ENCODE data around the gene DOK6.

The DOK6 gene

DNA sequence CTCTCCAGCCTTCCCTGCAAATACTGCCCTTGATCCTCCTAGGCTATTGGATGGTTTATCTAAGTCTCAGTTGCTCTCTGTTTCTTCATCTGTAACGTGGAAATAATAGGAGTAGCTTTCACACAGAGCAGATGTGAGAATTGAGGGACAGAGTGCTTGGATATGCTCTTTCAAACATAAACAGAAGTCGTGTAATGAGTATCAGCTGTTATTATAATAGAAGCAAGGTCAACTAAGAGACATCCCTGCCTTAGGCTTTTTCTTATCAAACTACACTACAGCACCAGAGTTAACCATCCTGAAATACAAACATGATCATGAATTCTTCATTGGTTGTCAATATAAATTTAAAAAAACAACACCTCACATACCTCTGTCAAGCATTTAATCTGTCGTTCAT lies 138.2 kb downstream of the DOK6 start:
- no peak for DNase-seq (ENCODE audit: low read depth, low spot score)

DNA sequence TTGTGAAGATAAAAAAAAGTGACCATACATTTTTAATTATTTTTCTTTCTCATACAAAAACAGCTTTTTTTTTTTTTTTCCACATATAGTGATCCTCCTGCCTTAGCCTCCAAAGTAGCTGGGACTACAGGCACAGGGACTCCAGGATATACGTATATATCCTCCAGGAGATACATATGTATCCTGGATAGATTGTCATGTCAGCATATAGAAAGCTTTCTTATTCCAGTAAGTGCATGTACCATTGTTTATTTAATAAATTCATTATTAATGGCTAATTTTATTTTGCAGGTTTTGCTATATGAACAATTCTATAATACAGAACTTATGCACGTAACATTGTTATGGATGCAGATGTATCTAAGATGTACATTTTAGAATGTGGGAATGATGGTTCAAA lies 138.7 kb downstream of the DOK6 start:
- no peak for DNase-seq (ENCODE audit: low read depth, low spot score)

DNA sequence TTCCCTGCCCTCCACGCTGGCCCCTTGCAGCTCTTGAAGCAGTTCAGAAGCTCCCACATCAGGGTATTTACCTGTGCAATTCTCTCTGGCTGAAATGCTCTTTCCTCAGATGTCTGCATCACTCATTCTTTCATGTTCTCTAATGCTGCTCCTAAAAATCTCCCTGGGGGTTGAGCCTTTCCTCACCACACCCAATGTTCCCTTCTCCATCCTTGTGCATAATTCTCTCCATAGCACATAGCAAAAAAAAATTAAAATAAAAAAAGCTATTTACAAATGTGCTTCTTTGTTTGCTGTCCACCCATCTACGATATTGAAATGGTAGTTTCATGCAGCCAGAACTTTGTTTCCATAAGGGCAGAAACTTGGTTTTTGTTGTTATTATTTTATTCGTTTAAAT lies 155.5 kb downstream of the DOK6 start:
- no peak for DNase-seq (ENCODE audit: low read depth, low spot score)

DNA sequence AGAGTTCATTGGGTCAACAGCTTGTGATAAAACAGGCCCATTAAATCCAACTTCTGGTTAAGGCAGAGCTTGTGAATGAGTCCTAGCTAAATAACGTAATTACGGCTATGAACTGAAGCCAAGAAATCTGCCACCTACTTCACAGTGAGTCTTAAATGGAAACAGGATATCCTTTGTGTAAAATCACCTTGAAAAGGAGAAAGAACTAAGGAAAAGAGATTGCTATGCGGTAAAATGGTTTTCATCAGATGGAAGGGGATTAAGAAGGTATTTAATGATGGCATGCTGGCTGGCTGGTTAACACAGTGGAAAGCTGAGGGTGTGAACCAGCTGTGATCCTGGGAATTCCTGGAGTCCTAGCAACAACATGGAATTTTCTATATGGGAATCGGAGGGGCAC lies 156.6 kb downstream of the DOK6 start:
- no peak for DNase-seq (ENCODE audit: low read depth, low spot score)

DNA sequence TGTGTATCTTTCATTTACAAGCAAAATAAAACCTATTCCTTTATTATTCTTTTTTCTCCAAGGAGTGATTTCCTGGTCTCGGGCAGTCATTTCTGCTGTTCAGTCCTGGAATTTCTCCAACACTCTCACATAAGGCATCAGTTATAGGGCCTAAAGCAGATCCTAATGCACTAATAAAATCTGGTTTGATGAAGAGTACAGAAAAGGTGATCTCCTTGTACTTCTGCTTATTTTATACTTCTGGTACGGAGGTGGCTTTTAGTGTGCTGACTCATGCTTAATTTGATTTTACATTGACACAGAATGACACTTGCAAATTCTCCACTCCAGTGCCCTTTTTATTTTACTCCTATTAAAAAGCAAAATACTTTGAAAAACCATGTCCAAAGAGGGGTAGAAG lies 157.4 kb downstream of the DOK6 start:
- DNase-seq (ENCODE audit: low read depth, low spot score), result no peak

DNA sequence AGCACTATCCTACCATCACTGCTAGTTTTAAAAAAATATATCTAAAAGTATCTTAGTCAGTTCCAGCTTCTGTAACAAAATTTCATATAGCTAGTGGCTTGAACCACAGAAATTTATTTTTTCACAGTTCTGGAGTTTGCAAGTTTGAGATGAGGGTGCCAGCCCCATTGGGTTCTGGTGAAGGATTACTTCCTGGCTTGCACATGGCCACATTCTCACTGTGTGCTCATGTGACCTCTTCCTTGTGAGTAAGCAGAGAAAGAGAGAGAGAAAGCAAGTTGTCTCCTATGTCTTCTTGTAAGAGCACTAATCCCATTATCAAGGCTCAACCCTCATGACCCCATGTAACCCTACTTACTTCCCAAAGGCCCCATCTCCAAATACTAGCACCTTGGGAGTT lies 158.9 kb downstream of the DOK6 start:
- DNase-seq (ENCODE audit: low read depth, low spot score), result no peak

DNA sequence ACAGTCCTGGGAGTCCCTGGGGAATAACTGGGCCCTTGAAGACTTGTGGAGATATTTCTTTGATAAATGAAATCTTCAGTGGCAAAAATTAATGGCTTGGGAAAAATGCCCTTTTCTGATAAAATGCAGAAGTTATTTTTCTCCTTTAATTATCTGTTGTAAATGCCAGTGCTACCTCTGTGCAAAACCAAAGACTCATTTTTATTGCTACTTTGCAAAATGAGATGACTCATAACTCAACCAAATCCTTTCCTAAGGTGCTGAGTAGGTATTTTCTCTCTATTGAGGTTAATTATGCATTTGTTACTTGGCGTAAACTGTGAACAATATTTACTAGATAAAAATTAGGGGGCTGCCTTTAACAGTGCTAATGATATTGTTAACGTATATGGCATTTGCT lies 163.9 kb downstream of the DOK6 start:
- no peak for DNase-seq (ENCODE audit: low read depth, low spot score)

DNA sequence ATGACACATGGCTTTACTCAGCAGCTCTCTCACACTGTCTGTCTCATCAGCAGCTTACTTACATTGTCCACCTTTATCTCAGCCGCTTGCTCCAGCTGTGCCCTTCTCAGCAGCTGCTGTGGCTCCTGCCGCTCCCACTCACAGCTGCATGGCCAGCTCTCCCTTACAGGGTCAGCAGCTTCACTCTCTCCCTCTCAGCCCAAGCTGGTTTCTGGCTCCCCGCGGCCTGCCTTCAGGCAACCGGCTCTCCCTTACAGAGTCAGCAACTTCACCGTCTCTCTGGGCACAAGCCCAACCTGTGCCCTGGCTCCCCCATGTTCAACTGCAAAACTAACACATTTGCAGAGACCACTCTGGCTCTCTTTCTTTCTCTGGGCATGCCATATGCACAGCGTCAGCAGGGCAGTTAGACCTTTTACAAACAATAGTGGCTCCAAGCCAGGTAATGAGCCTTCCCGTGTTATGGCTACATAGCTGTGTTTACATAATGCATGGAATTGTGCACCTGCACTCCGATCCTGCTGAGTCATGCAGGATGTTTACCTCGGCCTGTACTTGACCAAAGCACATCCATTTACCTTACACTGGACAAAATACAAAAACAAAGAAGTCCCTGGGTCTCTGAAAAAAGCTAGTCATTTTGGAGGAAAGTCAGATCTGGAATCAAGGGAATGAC lies 167.3 kb downstream of the DOK6 start:
- no peak for DNase-seq (ENCODE audit: low read depth, low spot score)

DNA sequence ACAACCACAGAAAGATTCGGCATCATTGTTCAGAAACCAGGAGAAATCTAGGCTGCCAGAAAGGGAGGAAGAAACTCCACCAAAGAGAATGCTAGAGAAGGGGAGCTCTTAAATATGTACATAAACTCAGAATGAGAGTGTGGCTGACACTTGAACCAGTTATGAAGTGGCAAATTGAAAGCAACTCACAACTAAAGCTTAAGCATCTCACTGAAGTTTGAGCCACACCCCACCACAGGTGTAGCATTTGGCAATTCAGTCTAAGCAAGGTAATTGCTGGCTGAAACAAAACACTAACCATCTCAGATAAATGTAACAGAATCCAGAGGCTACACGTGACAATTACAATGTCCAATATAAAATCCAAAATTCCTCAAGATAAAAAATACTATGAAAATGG lies 168.4 kb downstream of the DOK6 start:
- no peak for DNase-seq (ENCODE audit: low read depth, low spot score)

DNA sequence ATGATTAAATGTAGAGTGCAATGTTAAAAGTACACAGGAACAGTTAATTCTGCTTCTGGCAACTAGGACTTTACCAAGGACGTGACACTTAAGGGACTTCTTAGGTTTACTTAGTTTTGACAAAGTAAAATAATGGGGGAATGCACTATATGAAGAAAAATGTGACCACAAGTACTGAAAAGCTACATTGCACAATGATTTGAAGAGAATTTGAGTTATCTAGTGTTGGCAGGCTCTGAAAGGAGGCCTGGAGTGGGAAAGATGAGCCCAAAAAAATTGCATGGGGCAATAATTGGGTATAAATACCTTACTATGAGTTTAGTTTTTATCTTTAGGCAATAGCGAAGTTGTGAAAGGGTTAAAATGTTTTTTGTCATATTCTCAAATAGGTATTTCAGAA lies 173.7 kb downstream of the DOK6 start:
- DNase-seq (ENCODE audit: low read depth, low spot score), result no peak

DNA sequence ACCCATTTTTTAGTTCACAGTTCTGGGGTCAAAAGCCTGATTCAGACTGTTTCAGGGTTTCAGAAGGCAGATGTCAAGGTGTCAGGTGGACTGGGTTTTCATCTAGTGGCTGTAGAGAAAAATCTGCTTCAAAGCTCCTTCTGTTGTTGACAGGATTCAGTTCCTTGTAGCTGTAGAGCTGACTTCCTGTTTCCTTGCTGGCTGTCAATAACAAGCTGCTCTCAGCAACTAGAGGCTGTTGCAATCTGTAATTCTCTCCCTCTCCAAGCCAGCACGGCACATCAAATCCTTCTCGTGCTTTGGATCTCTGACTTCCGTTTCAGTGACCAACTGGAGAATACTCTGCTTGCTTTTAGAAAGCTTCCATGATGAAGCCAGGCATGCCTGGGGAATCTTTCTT lies 179.4 kb downstream of the DOK6 start:
- DNase-seq (ENCODE audit: low read depth, low spot score), result no peak

DNA sequence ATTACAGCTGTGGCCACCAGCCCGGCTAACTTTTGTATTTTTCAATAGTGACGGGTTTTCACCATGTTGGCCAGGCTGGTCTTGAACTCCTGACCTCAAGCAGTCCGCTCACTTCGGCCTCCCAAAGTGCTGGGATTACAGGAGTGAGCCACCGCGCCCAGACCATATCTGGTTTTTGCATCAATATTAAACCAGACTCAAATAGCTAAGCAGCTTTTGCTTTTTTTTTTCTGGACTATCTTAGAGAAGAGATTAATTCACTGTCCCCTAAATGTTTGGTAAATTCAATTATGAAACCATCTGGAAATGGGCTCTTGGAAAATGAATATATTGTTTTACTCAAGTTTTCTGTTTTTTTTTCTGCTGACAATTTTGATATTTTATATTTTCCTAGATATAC lies 183.7 kb downstream of the DOK6 start:
- DNase-seq (ENCODE audit: low read depth, low spot score), result no peak

DNA sequence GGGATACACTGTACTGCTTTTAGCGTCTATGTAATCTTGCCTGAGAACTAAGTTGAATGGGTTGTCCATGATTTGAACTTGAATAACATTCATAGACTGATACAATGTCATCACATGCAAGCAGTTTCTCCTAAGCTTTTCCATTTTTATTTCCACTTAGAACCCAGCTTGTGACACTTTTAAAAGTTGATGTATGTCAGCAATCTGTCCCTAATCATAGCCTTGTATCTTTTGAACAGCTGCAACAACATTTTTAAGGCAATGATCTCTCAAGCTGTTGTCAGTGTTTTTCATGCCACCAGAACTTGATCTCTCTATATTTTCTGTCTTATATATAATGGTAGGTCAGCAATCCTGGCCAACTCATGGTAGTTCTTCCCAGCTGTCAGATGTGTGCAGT lies 185.0 kb downstream of the DOK6 start:
- DNase-seq (ENCODE audit: low read depth, low spot score), result no peak

DNA sequence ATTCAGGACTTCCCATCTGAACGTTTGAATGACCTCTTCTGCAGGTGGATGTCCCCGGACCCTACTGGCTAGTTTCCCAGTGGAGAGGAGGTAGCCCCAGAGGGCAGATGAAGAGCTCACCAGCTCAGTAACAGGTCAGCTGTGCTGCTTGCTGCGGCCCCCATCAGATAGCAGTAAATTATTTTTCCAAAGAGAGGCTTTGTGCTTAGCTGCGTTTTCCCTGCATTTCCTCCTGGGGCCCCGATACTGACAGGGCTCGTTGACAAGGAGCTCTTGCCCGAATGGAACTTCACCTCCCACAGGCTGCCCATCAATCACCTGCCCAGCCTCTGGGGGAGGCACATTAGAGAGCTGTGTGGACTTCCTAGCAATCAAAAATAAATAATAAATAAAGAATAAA lies 185.8 kb downstream of the DOK6 start:
- DNase-seq (ENCODE audit: low read depth, low spot score), result no peak

DNA sequence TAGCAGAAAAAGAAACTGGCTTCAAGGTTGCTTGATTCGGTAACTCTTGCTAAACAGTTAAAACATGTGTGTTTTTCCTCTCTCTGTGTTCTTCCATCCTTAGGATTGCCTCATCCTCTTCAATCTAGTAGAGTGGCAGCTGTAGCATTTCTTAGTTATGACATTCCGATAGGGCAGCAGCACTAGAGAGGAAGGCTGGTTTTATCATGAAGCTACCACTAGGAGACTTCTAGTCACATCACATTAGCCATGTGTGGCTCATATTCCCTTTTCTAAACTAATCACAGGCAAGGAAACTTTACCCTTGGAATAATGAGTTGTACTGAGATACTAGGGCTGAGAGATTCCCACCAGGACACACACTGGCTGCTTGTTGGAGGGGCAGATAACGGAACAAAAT lies 187.6 kb downstream of the DOK6 start:
- no peak for DNase-seq (ENCODE audit: low read depth, low spot score)

DNA sequence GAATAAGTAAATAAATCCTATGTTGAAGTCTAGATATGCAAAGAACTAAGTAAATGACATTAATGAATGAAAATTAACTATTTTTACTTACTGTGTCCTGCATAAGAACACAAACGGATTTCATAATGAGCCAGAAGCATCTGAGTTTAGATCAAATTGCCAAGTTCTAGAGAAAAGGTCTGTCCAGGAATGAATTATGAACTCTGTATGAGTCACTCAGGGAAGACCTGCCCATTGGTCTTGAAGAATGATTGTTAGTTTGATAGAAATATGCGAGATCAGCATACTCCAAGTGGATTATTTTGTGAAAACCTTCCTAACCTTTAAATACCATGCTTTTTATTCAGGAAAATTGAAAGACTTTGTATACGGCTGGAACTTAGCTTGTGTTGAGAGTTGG lies 189.5 kb downstream of the DOK6 start:
- DNase-seq (ENCODE audit: low read depth, low spot score), result no peak

DNA sequence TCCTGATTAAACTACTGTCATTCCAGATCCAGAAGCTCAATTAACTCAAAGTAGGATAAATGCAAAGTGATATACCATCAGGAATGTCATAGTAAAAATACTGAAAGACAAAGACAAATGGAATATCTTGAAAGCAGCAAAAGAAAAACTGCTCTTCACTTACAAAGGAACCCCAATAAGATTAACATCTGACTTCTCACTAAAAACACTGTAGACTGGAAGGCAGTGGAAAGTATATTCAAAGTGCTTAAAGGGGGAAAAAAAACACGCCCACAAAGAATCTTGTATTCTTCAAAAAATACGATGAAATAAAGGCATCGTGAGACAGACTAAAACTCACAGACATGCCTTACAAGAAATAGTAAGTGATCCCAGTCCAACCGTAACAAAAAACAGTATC lies 195.7 kb downstream of the DOK6 start:
- no peak for DNase-seq (ENCODE audit: low read depth, low spot score)

DNA sequence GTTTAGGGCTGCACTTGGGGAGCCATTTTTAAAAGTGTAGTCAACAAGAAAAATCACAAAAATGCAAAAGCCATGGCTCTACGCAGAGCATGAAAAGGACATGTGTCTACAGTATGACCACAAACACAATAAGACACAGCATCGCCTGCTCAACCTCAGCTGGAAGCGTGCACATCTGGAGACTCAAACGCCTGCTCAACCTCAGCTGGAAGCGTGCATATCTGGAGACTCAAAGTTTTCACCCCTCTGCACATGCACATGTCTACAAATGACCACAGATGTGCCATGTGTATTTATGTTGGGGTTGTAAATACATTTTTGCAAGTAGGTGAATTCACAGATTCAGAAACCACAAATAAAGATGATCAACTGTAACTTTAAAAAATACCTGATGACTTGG lies 196.9 kb downstream of the DOK6 start:
- DNase-seq (ENCODE audit: low read depth, low spot score), result no peak

DNA sequence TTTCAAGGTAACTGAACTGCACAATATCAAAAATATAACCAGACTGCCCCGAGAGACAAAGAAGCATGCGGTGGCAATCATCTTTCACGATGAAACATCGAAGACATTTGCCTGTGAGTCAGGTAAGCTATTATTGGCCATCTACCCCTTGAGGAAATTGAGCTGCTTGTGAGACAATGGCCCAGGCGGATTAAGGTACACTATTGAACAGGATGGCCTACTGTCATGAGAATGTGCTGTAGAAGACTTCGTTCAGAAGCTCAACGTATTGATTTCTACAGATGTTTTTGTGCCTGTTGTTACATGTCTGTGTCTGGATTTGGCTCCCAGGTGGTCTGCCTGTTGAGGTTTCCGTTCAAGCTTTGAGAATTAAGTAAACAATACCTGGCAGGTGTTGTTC lies 198.7 kb downstream of the DOK6 start:
- no peak for DNase-seq (ENCODE audit: low read depth, low spot score)

DNA sequence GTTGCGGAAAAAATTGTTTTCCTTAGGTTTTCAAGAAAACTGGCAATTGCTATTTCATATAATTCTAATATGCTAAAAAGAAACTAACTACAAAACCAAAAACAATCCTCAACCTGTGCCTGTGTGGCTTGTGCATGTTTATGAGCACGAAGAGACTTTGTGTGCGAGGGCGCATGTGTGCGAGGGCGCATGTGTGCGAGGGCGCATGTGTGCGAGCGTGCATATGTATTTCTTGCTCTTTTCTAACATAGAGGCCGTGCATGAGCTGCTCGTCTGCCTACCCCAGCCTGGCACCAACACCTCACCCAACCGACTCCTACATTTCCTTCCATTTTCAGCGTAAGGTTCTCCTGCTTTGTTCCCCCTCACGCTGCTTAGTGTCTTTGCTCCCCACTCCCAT lies 211.6 kb downstream of the DOK6 start:
- no peak for DNase-seq (ENCODE audit: low read depth, low spot score)

DNA sequence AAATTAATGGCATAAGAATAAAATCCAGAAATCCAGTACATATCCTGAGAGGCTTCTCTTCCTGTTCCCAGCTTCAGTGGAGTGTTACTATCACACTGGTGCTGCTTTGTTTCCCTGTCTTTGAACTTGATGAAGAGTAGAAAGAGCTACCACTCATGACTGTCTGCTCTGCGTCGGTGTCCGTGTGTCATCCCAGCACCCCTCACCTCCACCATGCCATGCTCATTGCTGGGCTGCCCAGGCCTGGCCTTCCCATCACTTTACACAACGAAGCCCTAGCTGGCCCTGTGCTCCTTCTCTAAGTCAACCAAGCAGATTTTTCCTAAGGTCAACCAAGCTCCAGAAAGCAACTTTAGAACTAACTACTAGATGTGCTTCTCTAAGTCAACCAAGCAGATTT lies 215.4 kb downstream of the DOK6 start:
- no peak for DNase-seq (ENCODE audit: low read depth, low spot score)

DNA sequence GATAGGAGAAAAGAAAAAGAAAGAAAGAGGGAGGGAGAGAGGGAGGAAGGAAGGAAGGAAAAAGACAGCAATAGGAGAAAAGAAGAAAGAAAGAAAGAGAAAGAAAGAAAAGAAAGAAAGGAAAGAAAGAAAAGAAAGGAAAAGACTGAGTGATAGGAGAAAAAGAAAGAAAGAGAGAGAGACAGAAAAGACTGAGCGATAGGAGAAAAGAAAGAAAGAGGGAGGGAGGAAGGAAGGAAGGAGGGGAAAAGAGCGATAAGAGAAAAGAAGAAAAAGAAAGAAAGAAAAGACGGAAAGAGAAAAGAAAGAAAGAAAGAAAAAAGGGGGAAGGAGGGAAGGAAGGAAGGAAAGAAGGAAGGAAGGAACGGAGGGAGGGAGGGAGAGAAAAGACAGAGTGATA lies 216.7 kb downstream of the DOK6 start:
- DNase-seq (ENCODE audit: low read depth, low spot score), result no peak

DNA sequence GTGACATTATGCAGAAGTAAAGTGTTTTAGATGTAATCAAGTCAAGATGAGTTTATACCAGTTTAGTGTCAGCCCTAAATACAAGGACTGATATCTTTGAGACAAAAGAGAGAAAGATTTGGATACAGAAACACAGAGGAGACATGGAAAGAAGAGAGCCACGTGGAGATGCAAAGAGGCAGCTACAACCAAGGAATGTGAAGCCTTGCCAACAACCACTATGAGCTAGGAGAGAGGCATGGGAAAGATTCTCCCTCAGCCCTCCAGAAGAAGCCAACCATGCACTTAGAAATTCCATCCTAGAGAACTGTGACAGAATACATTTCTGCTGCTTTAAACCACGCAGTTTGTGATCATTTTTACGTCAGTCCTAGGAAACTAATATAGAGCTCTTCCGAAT lies 217.2 kb downstream of the DOK6 start:
- no peak for DNase-seq (ENCODE audit: low read depth, low spot score)

DNA sequence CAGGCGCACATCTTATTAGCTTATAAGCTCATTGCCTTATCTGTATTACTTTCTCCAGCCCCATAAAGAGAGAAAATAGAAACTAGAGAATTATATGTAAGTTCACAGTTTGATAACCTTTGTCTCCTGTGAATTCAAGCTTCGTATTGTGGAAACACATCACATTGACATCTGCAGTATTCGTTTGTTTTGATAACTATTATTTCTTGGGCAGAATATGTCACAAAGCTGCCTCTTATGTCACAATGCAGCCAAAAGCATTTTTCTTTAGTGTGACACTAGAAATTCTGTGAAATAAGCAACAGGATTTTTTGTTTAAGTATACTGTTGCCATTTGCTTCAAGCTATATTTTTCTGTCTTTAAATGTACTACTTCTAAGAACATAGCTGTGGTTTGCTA lies 221.5 kb downstream of the DOK6 start:
- no peak for DNase-seq (ENCODE audit: low read depth, low spot score)

DNA sequence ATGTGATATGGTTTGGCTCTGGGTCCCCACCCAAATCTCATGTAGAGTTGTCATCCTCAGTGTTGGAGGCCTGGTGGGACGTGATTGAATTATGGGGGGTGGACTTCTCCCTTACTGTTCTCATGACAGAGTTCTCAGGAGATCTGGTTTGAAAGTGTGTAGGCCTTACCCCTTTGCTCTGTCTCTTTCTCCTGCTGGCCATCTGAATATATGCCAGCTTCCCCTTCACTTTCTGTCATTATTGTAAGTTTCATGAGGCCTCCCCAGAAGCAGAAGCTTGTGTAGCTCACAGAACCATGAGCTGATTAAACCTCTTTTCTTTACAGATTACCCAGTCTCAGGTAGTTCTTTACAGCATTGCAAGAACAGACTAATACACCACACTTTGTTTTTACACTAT lies 222.3 kb downstream of the DOK6 start:
- no peak for DNase-seq (ENCODE audit: low read depth, low spot score)

All from iPS DF 19.7 (cell line).